Measurements from ENCODE around the gene REPIN1. TPM values are rescaled to one million over a fixed set of nuclear protein-coding genes. Genes with fewer than 3 reads are reported as not detected.

Gene REPIN1
- total and polyA plus RNA-seq, 2 donors (not counting 1 experiment from before 2014, with no cell fraction given) = 165 to 190 TPM

GRCh38 chr7:150371131-150371995, 2.7 kb downstream of the REPIN1 start:
- no peaks in the 10 kb centered on the region for H3K9me3 Mint-ChIP-seq (ENCODE audit: insufficient read depth)
- TF ChIP-seq CTCF (IDR thresholded peaks at IDR 0.05) = no peak
- TF ChIP-seq EZH2 (IDR thresholded peaks at IDR 0.05; ENCODE audit: borderline replicate concordance, insufficient read depth, low read depth, low read length, poor library complexity, severe bottlenecking) = no peak
- DNase-seq = no peak
- H3K27ac Mint-ChIP-seq = peak overlapping the region; percentile 59
- ChIA-PET POLR2A (interaction anchor here (1.7 to 6.6 kb wide), 2 partner anchors 10 to 36 kb away, joined by 6 to 120 read pairs; a partner anchor contains a TSS), CTCF (interaction anchor here (1.4 to 7.3 kb wide), 3 partner anchors 15 to 48 kb away, joined by 4 to 71 read pairs (median 59); a partner anchor contains a TSS)
- H3K4me3 Mint-ChIP-seq = no peak overlapping the region
- no peak for ATAC-seq (ENCODE audit: low read depth)
- no peaks in the 10 kb centered on the region for H3K27me3 ChIP-seq (replicated peaks in 1 of 4; ENCODE audit: control extremely low read depth in 1 of 4, control insufficient read depth in 3 of 4, insufficient read depth in 4 of 4, low read length in 3 of 4)
- H3K4me2 ChIP-seq (replicated peaks; ENCODE audit: low read depth, low read length, poor library complexity, severe bottlenecking) = no peak overlapping the region
- no peaks in the 10 kb centered on the region for H3K9me3 ChIP-seq (ENCODE audit: control extremely low read depth in 1 of 3, control insufficient read depth in 2 of 3, insufficient read depth in 1 of 3, low read length in 2 of 3)
- H3K79me2 ChIP-seq (ENCODE audit: control insufficient read depth, insufficient read depth, low read length) = peaks cover 33% of the 10 kb centered on the region
- peaks cover 0 to 36% of the 10 kb centered on the region in 2 experiments for H3K36me3 ChIP-seq (replicated peaks in 1 of 2; ENCODE audit: control extremely low read depth in 1 of 2, control insufficient read depth in 1 of 2, extremely low read depth in 1 of 2, insufficient read depth in 2 of 2, low read length in 1 of 2)
- H4K20me1 ChIP-seq (ENCODE audit: control insufficient read depth, insufficient read depth, low read length, poor library complexity, severe bottlenecking) = peaks cover 26% of the 10 kb centered on the region
- H3K27ac ChIP-seq (ENCODE audit: low read length in 2 of 2) = no peak overlapping the region
- intact Hi-C loops (cut with micrococcal nuclease) = no loop called here
- no peaks in the 10 kb centered on the region for H3K27me3 Mint-ChIP-seq
- peaks cover 70% of the 10 kb centered on the region for H3K4me1 Mint-ChIP-seq
- H3K9ac ChIP-seq (ENCODE audit: low read length) = no peak overlapping the region
- WGBS (ENCODE audit: insufficient coverage) = 94% methylated on average over 48 of the region's 48 CpGs
- peaks cover 26 to 53% of the 10 kb centered on the region in 2 donors for H3K4me1 ChIP-seq (ENCODE audit: control insufficient read depth in 2 of 2, insufficient read depth in 2 of 2, low read length in 2 of 2)
- no peak overlapping the region for H3K4me3 ChIP-seq (ENCODE audit: control extremely low read depth in 1 of 5, extremely low read depth in 1 of 5, insufficient read depth in 1 of 5, low read depth in 2 of 5, low read length in 4 of 5)
- no peak overlapping the region for H2AFZ ChIP-seq (ENCODE audit: insufficient read depth, low read depth, low read length, poor library complexity, severe bottlenecking)

GRCh38 chr7:150371996-150372270, 3.3 kb downstream of the REPIN1 start:
- CTCF ChIA-PET = interaction anchor here (1.4 kb wide), 1 partner anchor 48 kb away, joined by 4 read pairs; no protein-coding TSS in a partner anchor
- H3K4me2 ChIP-seq (replicated peaks; ENCODE audit: low read depth, low read length, poor library complexity, severe bottlenecking) = no peak overlapping the region
- DNase-seq = no peak
- Mint-ChIP-seq H3K9me3 (ENCODE audit: insufficient read depth) (no peaks in the 10 kb centered on the region), H3K4me3 (no peak overlapping the region), H3K27ac (no peak overlapping the region), H3K4me1 (peaks cover 71% of the 10 kb centered on the region), H3K27me3 (no peaks in the 10 kb centered on the region)
- intact Hi-C loops (cut with micrococcal nuclease) = no loop called here
- peaks cover 33% of the 10 kb centered on the region for H3K79me2 ChIP-seq (ENCODE audit: control insufficient read depth, insufficient read depth, low read length)
- no peak overlapping the region for H3K9ac ChIP-seq (ENCODE audit: low read length)
- no peak overlapping the region for H3K27ac ChIP-seq (ENCODE audit: low read length in 2 of 2)
- H2AFZ ChIP-seq (ENCODE audit: insufficient read depth, low read depth, low read length, poor library complexity, severe bottlenecking) = no peak overlapping the region
- no peak for ATAC-seq (ENCODE audit: low read depth)
- no peak for TF ChIP-seq CTCF (IDR thresholded peaks at IDR 0.05)
- TF ChIP-seq EZH2 (IDR thresholded peaks at IDR 0.05; ENCODE audit: borderline replicate concordance, insufficient read depth, low read depth, low read length, poor library complexity, severe bottlenecking) = no peak
- H3K9me3 ChIP-seq (ENCODE audit: control extremely low read depth in 1 of 3, control insufficient read depth in 2 of 3, insufficient read depth in 1 of 3, low read length in 2 of 3) = no peaks in the 10 kb centered on the region
- H4K20me1 ChIP-seq (ENCODE audit: control insufficient read depth, insufficient read depth, low read length, poor library complexity, severe bottlenecking) = peaks cover 26% of the 10 kb centered on the region
- H3K36me3 ChIP-seq (replicated peaks in 1 of 2; ENCODE audit: control extremely low read depth in 1 of 2, control insufficient read depth in 1 of 2, extremely low read depth in 1 of 2, insufficient read depth in 2 of 2, low read length in 1 of 2) = peaks cover 0 to 36% of the 10 kb centered on the region in 2 experiments
- peaks cover 22 to 53% of the 10 kb centered on the region in 2 donors for H3K4me1 ChIP-seq (ENCODE audit: control insufficient read depth in 2 of 2, insufficient read depth in 2 of 2, low read length in 2 of 2)
- over 99% methylated on average over 28 of the region's 30 CpGs for WGBS (ENCODE audit: insufficient coverage)
- H3K27me3 ChIP-seq (replicated peaks in 1 of 4; ENCODE audit: control extremely low read depth in 1 of 4, control insufficient read depth in 3 of 4, insufficient read depth in 4 of 4, low read length in 3 of 4) = no peaks in the 10 kb centered on the region
- H3K4me3 ChIP-seq (ENCODE audit: control extremely low read depth in 1 of 5, extremely low read depth in 1 of 5, insufficient read depth in 1 of 5, low read depth in 2 of 5, low read length in 4 of 5) = no peak overlapping the region
- POLR2A ChIA-PET = no interaction called here
